Neural progenitor cell (in vitro differentiated cells): Measurements from ENCODE around the gene PROB1.

Experiments used
- CTCF ChIP-seq: fragments of 200-600 bp; sonication (generic); IDR thresholded peaks from 2 replicates; pipeline ENCODE4 v1.5.1; 2017; ENCODE audit warnings: antibody characterized with exemption, mild to moderate bottlenecking
- EZH2phosphoT487 ChIP-seq: fragments of 200-600 bp; sonication (generic); IDR thresholded peaks from 2 replicates; pipeline ENCODE4 v1.6.1; 2017; ENCODE audit warnings: antibody characterized with exemption

GRCh38 chr5:139341689-139342422 is 53.0 kb downstream of the PROB1 start, which contains the start of gene PAIP2:
- peak; percentile 74 for TF ChIP-seq CTCF
- no peak for TF ChIP-seq EZH2phosphoT487
